ENCODE data around the gene PAAF1. TPM values are rescaled to one million over a fixed set of nuclear protein-coding genes. Genes with fewer than 3 reads are reported as not detected.

The PAAF1 gene
- total RNA-seq, 1 donor from 2014 or later: 36.3 TPM

DNA sequence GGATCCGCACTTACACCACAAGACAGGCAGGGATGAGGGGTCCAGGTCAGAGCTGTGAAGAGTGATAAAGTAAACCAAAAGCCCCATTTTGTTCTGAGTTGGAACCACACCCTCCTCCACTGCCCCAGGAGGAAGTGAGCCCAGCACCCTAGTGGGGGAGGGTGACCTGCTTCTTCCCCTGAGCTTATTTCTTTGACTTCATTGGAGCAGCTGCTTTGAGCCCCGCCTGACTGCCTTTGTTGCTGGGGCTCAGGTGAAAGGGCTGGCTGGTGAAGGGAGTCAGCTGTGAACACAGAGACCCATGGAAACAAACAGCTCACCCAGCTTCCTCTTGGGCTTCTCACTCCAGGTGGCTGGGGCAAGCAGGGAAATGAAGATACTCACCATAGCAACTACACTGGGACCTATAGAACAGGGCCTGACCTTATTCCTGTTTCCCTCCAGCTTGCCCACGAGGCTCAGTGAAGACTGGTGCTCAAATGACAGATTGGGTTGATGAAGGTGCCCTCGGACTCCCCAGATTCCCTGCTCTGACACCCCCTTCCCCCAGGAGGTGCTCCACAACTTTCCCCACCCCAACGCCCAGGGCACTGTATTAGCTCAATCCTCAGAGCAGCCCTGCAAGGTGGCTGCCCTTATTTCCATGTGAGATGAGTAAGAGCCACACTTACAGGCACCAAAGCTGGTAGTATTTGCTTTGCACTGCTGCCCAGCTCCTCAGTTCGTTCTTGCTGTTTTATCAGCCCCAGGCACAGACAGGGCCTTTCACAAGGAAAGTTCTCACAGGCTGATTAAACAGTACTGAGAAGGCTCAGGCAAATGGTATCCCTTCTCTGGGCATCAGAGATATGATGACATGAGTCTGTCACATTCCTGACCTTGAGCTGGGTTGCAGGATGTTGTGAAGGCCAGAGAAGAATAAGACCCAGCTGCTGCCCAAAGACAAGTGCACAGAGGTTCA, 103.5 kb downstream of the PAAF1 start:
- Histone ChIP-seq H3K27ac (peak overlapping the region in 1 of 2 donors; percentile 84), H3K4me1 (peaks cover 5 to 15% of the 10 kb centered on the region in 2 donors), H3K4me3 (no peak overlapping the region), H3K36me3 (peaks cover 17 to 30% of the 10 kb centered on the region in 2 donors), H3K9me3 (no peaks in the 10 kb centered on the region), H3K27me3 (no peaks in the 10 kb centered on the region)
- TF ChIP-seq, protein P1, sequence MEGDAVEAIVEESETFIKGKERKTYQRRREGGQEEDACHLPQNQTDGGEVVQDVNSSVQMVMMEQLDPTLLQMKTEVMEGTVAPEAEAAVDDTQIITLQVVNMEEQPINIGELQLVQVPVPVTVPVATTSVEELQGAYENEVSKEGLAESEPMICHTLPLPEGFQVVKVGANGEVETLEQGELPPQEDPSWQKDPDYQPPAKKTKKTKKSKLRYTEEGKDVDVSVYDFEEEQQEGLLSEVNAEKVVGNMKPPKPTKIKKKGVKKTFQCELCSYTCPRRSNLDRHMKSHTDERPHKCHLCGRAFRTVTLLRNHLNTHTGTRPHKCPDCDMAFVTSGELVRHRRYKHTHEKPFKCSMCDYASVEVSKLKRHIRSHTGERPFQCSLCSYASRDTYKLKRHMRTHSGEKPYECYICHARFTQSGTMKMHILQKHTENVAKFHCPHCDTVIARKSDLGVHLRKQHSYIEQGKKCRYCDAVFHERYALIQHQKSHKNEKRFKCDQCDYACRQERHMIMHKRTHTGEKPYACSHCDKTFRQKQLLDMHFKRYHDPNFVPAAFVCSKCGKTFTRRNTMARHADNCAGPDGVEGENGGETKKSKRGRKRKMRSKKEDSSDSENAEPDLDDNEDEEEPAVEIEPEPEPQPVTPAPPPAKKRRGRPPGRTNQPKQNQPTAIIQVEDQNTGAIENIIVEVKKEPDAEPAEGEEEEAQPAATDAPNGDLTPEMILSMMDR (IDR thresholded peaks at IDR 0.05): no peak
- intact Hi-C loops (cut with DNase I): loop anchor here (5.0 kb wide), 1 partner anchor 383 kb away; the partner anchor contains the start of gene FAM168A
- DNase-seq (ENCODE audit: low spot score in 2 of 2): peak; percentile 18 to 73

Other genes starting within 250 kb of the PAAF1 start
- 3.5 TPM for gene PLEKHB1, start 230.4 kb upstream of the PAAF1 start, total RNA-seq
- 86.3 TPM for gene RAB6A, start 115.9 kb upstream of the PAAF1 start, total RNA-seq
- gene MRPL48, start 89.1 kb upstream of the PAAF1 start, total RNA-seq: not detected
- 92.7 TPM for gene COA4, start 153 bp upstream of the PAAF1 start, total RNA-seq
- not detected for gene DNAJB13, start 74.0 kb downstream of the PAAF1 start, total RNA-seq
- 2.7 TPM for gene UCP2, start 105.8 kb downstream of the PAAF1 start, total RNA-seq
- gene UCP3, start 132.1 kb downstream of the PAAF1 start, total RNA-seq: not detected